Sigmoid colon (tissue), 7 donors: ENCODE data around the gene KSR1. TPM values are rescaled to one million over a fixed set of nuclear protein-coding genes. Genes with fewer than 3 reads are reported as not detected.

Experiments
- DNase-seq: peaks from one replicate; pipeline ENCODE4 v3.0.0-alpha.2; 2019
- H3K27ac ChIP-seq, 4 donors: fragments of 200-600 bp; sonication (generic); one replicate each; pipeline ENCODE4 v1.5.1; 2016 to 2019; ENCODE audit warnings: mild to moderate bottlenecking in 1 of 4
- H3K27me3 ChIP-seq, 3 donors: fragments of 200-600 bp; sonication (generic); one replicate each; pipeline ENCODE4 v1.5.1; 2019; ENCODE audit warnings: mild to moderate bottlenecking in 1 of 3
- H3K36me3 ChIP-seq, 4 donors: fragments of 200-600 bp; sonication (generic); one replicate each; pipeline ENCODE4 v1.5.1; 2016 to 2019
- H3K4me1 ChIP-seq, 4 donors: fragments of 200-600 bp; sonication (generic); one replicate each; pipeline ENCODE4 v1.5.1; 2017 to 2019
- H3K4me3 ChIP-seq, 4 donors: fragments of 200-600 bp; sonication (generic); one replicate each; pipeline ENCODE4 v1.5.1; 2017 to 2019; ENCODE audit warnings: mild to moderate bottlenecking in 2 of 4, moderate library complexity in 1 of 4
- H3K9me3 ChIP-seq, 4 donors: fragments of 200-600 bp in 3 of 4; sonication (generic) in 3 of 4; one replicate each; pipeline versions ENCODE4 v1.5.1 to v1.6.1; 2013 to 2019
- CTCF ChIP-seq, 4 experiments: fragments of 450-650 bp in 3 of 4; fragments of 200-600 bp in 1 of 4; IDR thresholded peaks; one replicate each; pipeline ENCODE4 v1.5.1; 2016 to 2019; ENCODE audit warnings: antibody characterized with exemption in 4 of 4, mild to moderate bottlenecking in 3 of 4, moderate library complexity in 2 of 4
- EP300 ChIP-seq, 4 donors: sonication (generic); formaldehyde crosslinking; IDR thresholded peaks; one replicate each; pipeline ENCODE4 v1.6.1; 2017; ENCODE audit warnings: antibody characterized with exemption in 4 of 4
- POLR2A ChIP-seq, 2 donors: fragments of 450-650 bp; IDR thresholded peaks; one replicate each; pipeline ENCODE4 v1.6.1; 2016; ENCODE audit warnings: antibody characterized with exemption in 2 of 2, mild to moderate bottlenecking in 2 of 2, moderate library complexity in 2 of 2
- POLR2AphosphoS5 ChIP-seq, 4 donors: sonication (generic); formaldehyde crosslinking; IDR thresholded peaks; one replicate each; pipeline ENCODE4 v1.6.1; 2017; ENCODE audit warnings: antibody characterized with exemption in 4 of 4
- WGBS, 2 donors: extraction: QIAGEN DNeasy Blood & Tissue Kit; methylation state at CpG; one replicate each; pipeline ENCODE4 v1.1.7; 2013; 5-methylcytosine and 5-hydroxymethylcytosine counted together
- intact Hi-C: fragments of 100-400 bp; cut with DNase I; formaldehyde crosslinking; loops from one replicate; pipeline ENCODE4 v1.15.1; 2023
- polyA plus RNA-seq, 3 donors: library from polyadenylated mRNA; stranded (reverse); fragments of 200-250 nt; gene quantifications; one replicate each; pipeline ENCODE4 v1.2.3, GENCODE V29; 2013
- total RNA-seq, 4 donors: library from RNA; depleted of rRNA; stranded (reverse); fragments of >200 nt; gene quantifications; one replicate each; pipeline ENCODE4 v1.1.0, GENCODE V29; 2016
- donor health status: healthy with polysubstance abuse.
- donor health status: Bipolar disorder and iron deficiency.
- donor health status: healthy.

Gene KSR1
- total and polyA plus RNA-seq, 7 donors = 4.2 to 25.8 (median 18.2) TPM

GRCh38 chr17:27452828-27453227, 3.4 kb upstream of the KSR1 start:
- Histone ChIP-seq H3K27me3 (no peaks in the 10 kb centered on the region), H3K9me3 (no peaks in the 10 kb centered on the region), H3K4me3 (no peak overlapping the region), H3K36me3 (no peaks in the 10 kb centered on the region), H3K27ac (no peak overlapping the region), H3K4me1 (peaks cover 0 to 20% (median 10%) of the 10 kb centered on the region in 4 donors)
- no peak for TF ChIP-seq POLR2AphosphoS5 (IDR thresholded peaks at IDR 0.05)
- no peak for TF ChIP-seq EP300 (IDR thresholded peaks at IDR 0.05)
- TF ChIP-seq POLR2A (IDR thresholded peaks at IDR 0.05) = no peak
- no peak for TF ChIP-seq CTCF (IDR thresholded peaks at IDR 0.05)
- no peak for DNase-seq
- intact Hi-C loops = loop anchor here (10.0 kb wide), 1 partner anchor 68 kb away; no protein-coding TSS in a partner anchor
- WGBS, 2 donors = 27 to 56% methylated on average over 5 of the region's 5 CpGs

- no peak for DNase-seq
- Histone ChIP-seq H3K9me3 (no peaks in the 10 kb centered on the region), H3K4me3 (no peak overlapping the region), H3K4me1 (peaks cover 0 to 27% (median 17%) of the 10 kb centered on the region in 4 donors), H3K36me3 (no peaks in the 10 kb centered on the region), H3K27ac (no peak overlapping the region), H3K27me3 (no peaks in the 10 kb centered on the region)
- intact Hi-C loops = loop anchor here (10.0 kb wide), 1 partner anchor 69 kb away; no protein-coding TSS in a partner anchor
- 79% methylated on average over 2 of the region's 2 CpGs for WGBS, 2 donors
- no peak for TF ChIP-seq POLR2A (IDR thresholded peaks at IDR 0.05)
- no peak for TF ChIP-seq CTCF (IDR thresholded peaks at IDR 0.05)
- TF ChIP-seq POLR2AphosphoS5 (IDR thresholded peaks at IDR 0.05) = no peak
- TF ChIP-seq EP300 (IDR thresholded peaks at IDR 0.05) = no peak
These were observed 2.8 kb upstream of the KSR1 start for GRCh38 chr17:27453471-27453870.

GRCh38 chr17:27454089-27454488, 2.2 kb upstream of the KSR1 start:
- Histone ChIP-seq H3K9me3 (no peaks in the 10 kb centered on the region), H3K27ac (no peak overlapping the region), H3K27me3 (no peaks in the 10 kb centered on the region), H3K4me3 (no peak overlapping the region), H3K4me1 (peaks cover 0 to 33% (median 21%) of the 10 kb centered on the region in 4 donors), H3K36me3 (no peaks in the 10 kb centered on the region)
- 84 to 86% methylated on average over 4 of the region's 4 CpGs for WGBS, 2 donors
- TF ChIP-seq POLR2A (IDR thresholded peaks at IDR 0.05) (no peak), POLR2AphosphoS5 (IDR thresholded peaks at IDR 0.05) (no peak), CTCF (IDR thresholded peaks at IDR 0.05) (no peak), EP300 (IDR thresholded peaks at IDR 0.05) (no peak)
- intact Hi-C loops = loop anchor here (10.0 kb wide), 1 partner anchor 69 kb away; no protein-coding TSS in a partner anchor
- DNase-seq = no peak

GRCh38 chr17:27455236-27455913, 873 bp upstream of the KSR1 start:
- peak overlapping the region; percentile 64 to 90 (median 81) for H3K4me3 ChIP-seq

More at GRCh38 chr17:27455236-27455913, 873 bp upstream of the KSR1 start:
- no peak for TF ChIP-seq EP300 (IDR thresholded peaks at IDR 0.05)
- TF ChIP-seq CTCF (IDR thresholded peaks at IDR 0.05) = no peak
- no peak for TF ChIP-seq POLR2A (IDR thresholded peaks at IDR 0.05)
- peaks cover 0 to 38% (median 27%) of the 10 kb centered on the region in 4 donors for H3K4me1 ChIP-seq
- H3K9me3 ChIP-seq = no peaks in the 10 kb centered on the region
- WGBS, 2 donors = 32 to 36% methylated on average over 12 of the region's 12 CpGs
- no peak for DNase-seq
- H3K27me3 ChIP-seq = no peaks in the 10 kb centered on the region
- H3K27ac ChIP-seq = peak overlapping the region; percentile 86 to 93 (median 89)
- H3K36me3 ChIP-seq = no peaks in the 10 kb centered on the region
- intact Hi-C loops = loop anchor here (5.0 to 10.0 kb wide), 3 partner anchors 71 to 218 kb away; no protein-coding TSS in a partner anchor
